ENCODE measurements around the gene SKOR1. TPM values are rescaled to one million over a fixed set of nuclear protein-coding genes. Genes with fewer than 3 reads are reported as not detected.

SKOR1 gene
- total RNA-seq, 1 experiment from 2014 or later, result 0.13 TPM

DNA sequence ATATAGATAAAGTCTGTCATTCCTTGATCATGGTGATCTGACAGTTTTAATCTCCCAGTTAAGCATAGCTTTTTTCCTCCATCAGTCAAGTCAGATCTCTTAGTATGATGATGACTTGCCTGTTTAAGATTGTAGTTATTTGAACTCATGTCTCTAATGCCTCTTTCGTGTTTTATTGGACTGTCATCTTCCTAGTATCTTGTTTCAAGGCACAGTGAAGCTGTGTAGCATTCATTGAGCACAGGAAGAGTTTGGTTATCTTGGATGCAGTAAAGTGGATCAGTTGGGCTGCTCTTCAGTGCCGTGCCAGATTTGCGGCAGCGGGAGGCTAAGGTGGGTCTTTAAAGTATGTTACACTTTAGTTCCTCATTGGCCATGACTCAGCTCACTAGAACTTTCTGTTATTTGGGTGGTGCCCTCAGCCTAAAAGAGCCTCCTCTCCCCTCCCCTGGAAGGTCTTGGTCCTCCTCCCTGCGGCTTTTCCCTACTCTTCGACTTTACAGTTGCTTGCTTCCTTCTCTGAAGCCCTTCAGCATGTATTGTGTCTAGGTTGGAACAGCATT, 45.7 kb upstream of the SKOR1 start:
- Histone ChIP-seq H3K27ac (ENCODE audit: insufficient read length, low read depth, low read length) (no peak overlapping the region), H4K8ac (replicated peaks; ENCODE audit: insufficient read length, low read depth, low read length) (no peak overlapping the region), H2AFZ (ENCODE audit: low read length) (no peak overlapping the region), H2BK20ac (ENCODE audit: low read depth, low read length, poor library complexity, severe bottlenecking) (no peak overlapping the region), H3K4me1 (ENCODE audit: insufficient read depth, low read length) (no peaks in the 10 kb centered on the region; the same call in 1 of the 2 replicates), H3K4me2 (ENCODE audit: insufficient read depth, insufficient read length, low read length) (no peak overlapping the region), H3K79me1 (ENCODE audit: insufficient read depth, low read depth, low read length, poor library complexity, severe bottlenecking) (no peaks in the 10 kb centered on the region), H3K9me3 (ENCODE audit: control insufficient read depth, low read depth, low read length) (no peaks in the 10 kb centered on the region), H4K20me1 (ENCODE audit: control insufficient read depth, insufficient read depth, insufficient read length) (no peaks in the 10 kb centered on the region), H2BK15ac (ENCODE audit: low read depth, low read length) (no peak overlapping the region), H4K5ac (ENCODE audit: insufficient read length, low read depth, low read length) (no peak overlapping the region), H2AK5ac (ENCODE audit: insufficient read length, low read length) (no peak overlapping the region), H3K79me2 (ENCODE audit: insufficient read depth, low read length) (no peaks in the 10 kb centered on the region), H3K27me3 (ENCODE audit: insufficient read depth, low read length) (no peaks in the 10 kb centered on the region), H4K91ac (ENCODE audit: insufficient read length, low read depth, low read length) (no peak overlapping the region), H3K23ac (ENCODE audit: insufficient read length, low read depth, low read length) (no peak overlapping the region), H3K56ac (ENCODE audit: insufficient read length, low read depth, low read length) (no peak overlapping the region), H3K23me2 (ENCODE audit: insufficient read length, low read depth, low read length, poor library complexity, severe bottlenecking) (no peaks in the 10 kb centered on the region), H2BK5ac (ENCODE audit: insufficient read length, low read length) (no peak overlapping the region), H3K18ac (ENCODE audit: insufficient read length, low read depth, low read length) (no peak overlapping the region), H3K4ac (ENCODE audit: low read depth, low read length) (no peak overlapping the region), H2BK120ac (ENCODE audit: low read depth, low read length, poor library complexity, severe bottlenecking) (no peak overlapping the region), H3K14ac (ENCODE audit: insufficient read depth, low read length) (no peak overlapping the region), H3T11ph (ENCODE audit: low read length) (no peak overlapping the region), H3K9ac (ENCODE audit: extremely low read depth, insufficient read length, low read length) (no peak overlapping the region), H2BK12ac (ENCODE audit: insufficient read length, low read depth, low read length) (no peak overlapping the region)
- no CpG with 5 or more reads among the region's 6 CpGs for WGBS (ENCODE audit: extremely low coverage, insufficient read length, low lambda C conversion rate)
- Mint-ChIP-seq H3K9me3 (no peaks in the 10 kb centered on the region; a peak in 1 of 5 replicates), H3K36me3 (ENCODE audit: insufficient read depth in 1 of 3, low read depth in 3 of 3) (no peaks in the 10 kb centered on the region), H3K27ac (peak overlapping the region in 1 of 3 experiments; percentile 31; a peak in 2 of 7 replicates), H3K4me1 (peaks cover 30 to 64% of the 10 kb centered on the region in 2 experiments), H3K27me3 (ENCODE audit: low read depth) (no peaks in the 10 kb centered on the region), H3K4me3 (no peak overlapping the region)
- DNase-seq, result no peak
- TF ChIP-seq, protein P1, sequence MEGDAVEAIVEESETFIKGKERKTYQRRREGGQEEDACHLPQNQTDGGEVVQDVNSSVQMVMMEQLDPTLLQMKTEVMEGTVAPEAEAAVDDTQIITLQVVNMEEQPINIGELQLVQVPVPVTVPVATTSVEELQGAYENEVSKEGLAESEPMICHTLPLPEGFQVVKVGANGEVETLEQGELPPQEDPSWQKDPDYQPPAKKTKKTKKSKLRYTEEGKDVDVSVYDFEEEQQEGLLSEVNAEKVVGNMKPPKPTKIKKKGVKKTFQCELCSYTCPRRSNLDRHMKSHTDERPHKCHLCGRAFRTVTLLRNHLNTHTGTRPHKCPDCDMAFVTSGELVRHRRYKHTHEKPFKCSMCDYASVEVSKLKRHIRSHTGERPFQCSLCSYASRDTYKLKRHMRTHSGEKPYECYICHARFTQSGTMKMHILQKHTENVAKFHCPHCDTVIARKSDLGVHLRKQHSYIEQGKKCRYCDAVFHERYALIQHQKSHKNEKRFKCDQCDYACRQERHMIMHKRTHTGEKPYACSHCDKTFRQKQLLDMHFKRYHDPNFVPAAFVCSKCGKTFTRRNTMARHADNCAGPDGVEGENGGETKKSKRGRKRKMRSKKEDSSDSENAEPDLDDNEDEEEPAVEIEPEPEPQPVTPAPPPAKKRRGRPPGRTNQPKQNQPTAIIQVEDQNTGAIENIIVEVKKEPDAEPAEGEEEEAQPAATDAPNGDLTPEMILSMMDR (conservative IDR thresholded peaks at IDR 0.05), result no peak
